Measurements from ENCODE around the gene TLX2. TPM values are rescaled to one million over a fixed set of nuclear protein-coding genes. Genes with fewer than 3 reads are reported as not detected.

Gene TLX2
- total and polyA plus RNA-seq, 2 of the 13 experiments (the other 11 are each of a cell fraction or from before 2014, with no cell fraction given), result 0.05 to 0.20 TPM

DNA sequence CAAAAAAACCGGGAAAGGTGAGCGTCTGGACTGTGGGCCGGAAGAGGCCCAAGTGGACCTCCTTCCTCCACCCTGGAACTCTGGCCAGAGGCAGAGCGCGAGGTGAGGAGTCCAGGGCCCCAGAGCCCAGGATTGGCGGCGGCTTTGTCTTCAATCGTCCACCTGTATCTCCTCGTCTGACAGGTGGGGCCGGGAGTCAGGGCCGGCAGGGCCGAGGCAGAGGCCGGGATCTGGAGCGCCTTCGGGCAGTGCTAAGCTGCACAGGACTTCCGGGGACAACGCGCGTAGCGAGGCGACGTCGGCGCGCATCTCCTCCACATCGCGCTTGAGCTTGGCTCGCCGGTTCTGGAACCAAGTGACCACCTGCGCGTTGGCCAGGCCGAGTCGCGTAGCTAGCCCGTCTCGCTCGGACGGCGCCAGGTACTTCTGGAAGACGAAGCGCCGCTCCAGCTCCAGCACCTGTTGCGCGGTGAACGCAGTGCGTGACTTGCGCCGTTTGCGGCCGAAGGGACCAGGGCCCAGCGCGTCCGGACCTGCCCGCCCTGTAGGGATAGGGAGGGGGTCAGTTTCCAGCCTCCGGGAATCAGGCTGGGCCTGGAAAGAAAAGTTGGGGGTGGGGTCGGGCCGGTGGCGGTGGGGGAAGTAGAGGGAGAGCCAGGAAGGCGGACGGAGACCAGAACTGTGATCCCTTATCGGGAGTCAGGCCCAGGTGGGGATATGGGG is 16.3 kb upstream of the TLX2 start (continued):
- no peak for TF ChIP-seq MZF1 (CRISPR knock-in tag; IDR thresholded peaks at IDR 0.05; ENCODE audit: borderline replicate concordance)
- no peak for TF ChIP-seq ZNF776 (CRISPR knock-in tag; IDR thresholded peaks at IDR 0.05)
- TF ChIP-seq NFATC3 (CRISPR knock-in tag; IDR thresholded peaks at IDR 0.05), result 0 out of 2 replicates have a peak, but pooled peaks have one; percentile 85
- TF ChIP-seq ZKSCAN5 (CRISPR knock-in tag; IDR thresholded peaks at IDR 0.05), result no peak
- TF ChIP-seq YEATS2 (CRISPR knock-in tag; IDR thresholded peaks at IDR 0.05; ENCODE audit: borderline replicate concordance), result no peak
- TF ChIP-seq MIER2 (CRISPR knock-in tag; IDR thresholded peaks at IDR 0.05), result no peak
- 0 out of 2 replicates have a peak, but pooled peaks have one; percentile 67 for TF ChIP-seq FOXO4 (CRISPR knock-in tag; conservative IDR thresholded peaks at IDR 0.05)
- no peak for TF ChIP-seq AHR (CRISPR knock-in tag; IDR thresholded peaks at IDR 0.05)
- TF ChIP-seq ZNF17 (CRISPR knock-in tag; IDR thresholded peaks at IDR 0.05), result no peak
- TF ChIP-seq MBNL3 (CRISPR knock-in tag; conservative IDR thresholded peaks at IDR 0.05), result no peak
- TF ChIP-seq ZNF318 (CRISPR knock-in tag; IDR thresholded peaks at IDR 0.05), result no peak
- no peak for TF ChIP-seq ZBTB25 (CRISPR knock-in tag; IDR thresholded peaks at IDR 0.05)
- 0 out of 2 replicates have a peak, but pooled peaks have one; percentile 37 for TF ChIP-seq ZNF850 (CRISPR knock-in tag; conservative IDR thresholded peaks at IDR 0.05)
- no peak for TF ChIP-seq RAD51 (IDR thresholded peaks at IDR 0.05; ENCODE audit: borderline replicate concordance)
- TF ChIP-seq MIXL1 (CRISPR knock-in tag; IDR thresholded peaks at IDR 0.05), result no peak
- TF ChIP-seq MTF1 (CRISPR knock-in tag; IDR thresholded peaks at IDR 0.05), result no peak
- no peak for TF ChIP-seq MED1 (CRISPR knock-in tag; IDR thresholded peaks at IDR 0.05)

All from HepG2 (cell line).